ENCODE data around the gene OR5K4. TPM values are rescaled to one million over a fixed set of nuclear protein-coding genes. Genes with fewer than 3 reads are reported as not detected.
"Not testable (repeated sequence)": the region's sequence is repeated elsewhere in the genome, so short reads cannot be mapped to it uniquely, and the experiment has no call there.

The OR5K4 gene
- total and polyA plus RNA-seq, 7 experiments from 2014 or later: not detected

DNA sequence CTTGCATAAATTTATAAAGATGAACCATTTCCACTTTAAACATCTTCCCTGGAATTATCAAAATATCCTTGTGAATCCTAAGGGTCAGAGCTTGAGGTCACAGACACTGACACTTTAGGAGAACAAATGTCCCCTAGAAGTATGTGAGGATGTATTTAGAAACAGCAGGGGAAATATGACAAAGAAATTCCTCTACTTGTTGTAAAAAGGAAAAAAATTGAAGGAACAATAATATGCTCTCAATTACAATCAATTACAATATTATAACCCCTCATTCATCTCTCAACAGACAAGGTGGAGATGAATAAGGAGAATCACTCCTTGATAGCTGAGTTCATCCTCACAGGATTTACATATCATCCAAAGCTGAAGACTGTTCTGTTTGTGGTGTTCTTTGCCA, 36.7 kb downstream of the OR5K4 start, which contains the start of gene OR5K3:
Gene OR5K3 (plus strand): TSS at position 301 of the 400 bp plus-strand sequence. CDS start 0 bp downstream, at position 301.
- Mint-ChIP-seq H3K27ac (no peak within 1 kb of the TSS), H3K4me1 (peaks cover 0 to 1% (median 0%) of the 10 kb centered on the region in 7 donors), H3K27me3 (peaks cover 17 to 62% (median 26%) of the 10 kb centered on the region in 5 donors), H3K4me3 (no peak within 1 kb of the TSS), H3K36me3 (no peaks in the 10 kb centered on the region), H3K9me3 (peaks cover 0 to 5% (median 0%) of the 10 kb centered on the region in 11 donors)
- intact Hi-C loops (cut with micrococcal nuclease): no loop called here
- no peaks in the 10 kb centered on the region for H3K27me3 ChIP-seq (ENCODE audit: control insufficient read depth in 2 of 2, insufficient read depth in 2 of 2, low read length in 2 of 2)
- DNase-seq (no peak), ATAC-seq (no peak)
- H3K27ac ChIP-seq (ENCODE audit: low read depth, low read length): no peak within 1 kb of the TSS
- ChIA-PET POLR2A (no interaction called here), CTCF (no interaction called here)
- H3K9me3 ChIP-seq (ENCODE audit: control insufficient read depth in 2 of 3, low read length in 3 of 3): no peaks in the 10 kb centered on the region
- no peaks in the 10 kb centered on the region for H3K4me1 ChIP-seq (ENCODE audit: control insufficient read depth in 2 of 2, insufficient read depth in 2 of 2, low read length in 2 of 2)
- H3K4me3 ChIP-seq (ENCODE audit: low read length): no peak within 1 kb of the TSS
- H3K36me3 ChIP-seq (ENCODE audit: control insufficient read depth in 2 of 3, insufficient read depth in 3 of 3, low read length in 3 of 3): no peaks in the 10 kb centered on the region

DNA sequence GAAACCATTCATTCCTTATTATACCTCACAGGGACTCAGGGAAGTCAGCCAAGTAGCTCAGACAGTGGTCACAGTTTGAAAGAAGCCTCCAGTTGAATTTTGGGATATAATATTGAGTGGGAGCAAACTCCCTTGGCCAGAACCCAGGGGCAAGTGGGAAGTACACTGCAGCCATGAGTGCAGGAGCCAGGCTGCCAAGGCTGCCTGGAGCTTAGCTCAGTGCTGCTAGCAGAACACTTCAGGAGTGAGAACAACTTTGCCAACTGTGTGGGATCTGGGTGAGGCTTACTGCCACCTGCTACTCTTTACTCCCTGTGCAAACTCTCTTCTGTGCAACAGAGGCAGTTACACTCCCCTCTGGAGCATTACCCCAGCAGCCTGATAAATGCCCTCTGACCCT, 41.4 kb downstream of the OR5K4 start:
- ATAC-seq: no peak
- Histone ChIP-seq H3K4me3 (ENCODE audit: low read length) (no peak overlapping the region), H3K27ac (ENCODE audit: low read depth, low read length) (no peak overlapping the region), H3K4me1 (ENCODE audit: control insufficient read depth in 2 of 2, insufficient read depth in 2 of 2, low read length in 2 of 2) (no peaks in the 10 kb centered on the region), H3K36me3 (ENCODE audit: control insufficient read depth in 2 of 3, insufficient read depth in 3 of 3, low read length in 3 of 3) (no peaks in the 10 kb centered on the region), H3K9me3 (ENCODE audit: control insufficient read depth in 2 of 3, low read length in 3 of 3) (no peaks in the 10 kb centered on the region), H3K27me3 (ENCODE audit: control insufficient read depth in 2 of 2, insufficient read depth in 2 of 2, low read length in 2 of 2) (no peaks in the 10 kb centered on the region)
- no peak overlapping the region for H3K4me3 Mint-ChIP-seq
- H3K36me3 Mint-ChIP-seq: peaks cover 0 to 9% (median 0%) of the 10 kb centered on the region in 5 donors
- intact Hi-C loops (cut with micrococcal nuclease): no loop called here
- H3K27ac Mint-ChIP-seq: no peak overlapping the region
- no peak for DNase-seq
- ChIA-PET CTCF (no interaction called here), POLR2A (no interaction called here)
- H3K4me1 Mint-ChIP-seq: peaks cover 0 to 2% (median 0%) of the 10 kb centered on the region in 7 donors
- H3K27me3 Mint-ChIP-seq: peaks cover 4 to 50% (median 15%) of the 10 kb centered on the region in 5 donors
- H3K9me3 Mint-ChIP-seq: peaks cover 0 to 24% (median 11%) of the 10 kb centered on the region in 11 donors

DNA sequence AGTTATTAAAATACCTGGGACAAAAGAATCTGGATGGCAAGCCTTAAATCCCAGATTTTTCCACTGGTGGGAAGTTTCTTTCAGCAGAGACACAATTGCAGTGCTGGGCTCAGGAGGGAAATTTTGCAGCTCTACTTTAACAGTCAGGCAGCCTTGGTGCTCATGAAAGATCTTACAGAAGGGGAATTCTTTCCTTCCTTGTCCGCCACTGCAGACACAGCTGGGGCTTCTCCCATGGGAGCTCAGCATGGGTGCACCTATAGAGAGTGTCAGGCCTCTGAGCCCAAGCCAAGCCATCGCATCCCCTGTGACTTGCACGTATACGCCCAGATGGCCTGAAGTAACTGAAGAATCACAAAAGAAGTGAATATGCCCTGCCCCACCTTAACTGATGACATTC, 42.8 kb downstream of the OR5K4 start:
- H3K27ac Mint-ChIP-seq; CTCF ChIA-PET; POLR2A ChIA-PET; DNase-seq; H3K27me3 ChIP-seq (ENCODE audit: control insufficient read depth in 2 of 2, insufficient read depth in 2 of 2, low read length in 2 of 2); H3K36me3 ChIP-seq (ENCODE audit: control insufficient read depth in 2 of 3, insufficient read depth in 3 of 3, low read length in 3 of 3); ATAC-seq; H3K4me3 Mint-ChIP-seq; H3K9me3 ChIP-seq (ENCODE audit: control insufficient read depth in 2 of 3, low read length in 3 of 3); intact Hi-C loops (cut with micrococcal nuclease); H3K4me1 Mint-ChIP-seq; H3K4me3 ChIP-seq (ENCODE audit: low read length); H3K27ac ChIP-seq (ENCODE audit: low read depth, low read length); H3K4me1 ChIP-seq (ENCODE audit: control insufficient read depth in 2 of 2, insufficient read depth in 2 of 2, low read length in 2 of 2): not testable (repeated sequence)
- peaks cover 0 to 40% (median 11%) of the 10 kb centered on the region in 5 donors for H3K27me3 Mint-ChIP-seq
- peaks cover 0 to 19% (median 0%) of the 10 kb centered on the region in 5 donors for H3K36me3 Mint-ChIP-seq
- H3K9me3 Mint-ChIP-seq: peaks cover 2 to 36% (median 15%) of the 10 kb centered on the region in 11 donors

DNA sequence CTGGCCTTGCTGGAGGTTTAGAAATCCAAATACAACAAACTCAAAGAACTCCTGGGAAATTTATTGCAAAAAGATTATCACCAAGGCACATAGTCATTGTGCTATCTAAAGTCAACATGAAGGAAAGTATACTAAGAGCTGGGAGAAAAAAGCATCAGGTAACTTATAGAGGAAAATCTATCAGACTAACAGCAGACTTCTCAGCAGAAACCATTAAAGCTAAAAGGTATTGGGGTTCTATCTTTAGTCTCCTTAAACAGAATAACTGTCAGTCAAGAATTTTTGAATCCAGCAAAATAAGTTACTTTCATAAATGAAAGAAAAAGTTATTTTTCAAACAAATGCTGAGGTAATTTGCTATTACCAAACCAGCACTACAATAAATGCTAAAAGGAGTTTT, 44.9 kb downstream of the OR5K4 start:
- Histone ChIP-seq H3K4me1 (ENCODE audit: control insufficient read depth in 2 of 2, insufficient read depth in 2 of 2, low read length in 2 of 2) (no peaks in the 10 kb centered on the region), H3K4me3 (ENCODE audit: low read length) (no peak overlapping the region), H3K36me3 (ENCODE audit: control insufficient read depth in 2 of 3, insufficient read depth in 3 of 3, low read length in 3 of 3) (no peaks in the 10 kb centered on the region), H3K27ac (ENCODE audit: low read depth, low read length) (no peak overlapping the region), H3K27me3 (ENCODE audit: control insufficient read depth in 2 of 2, insufficient read depth in 2 of 2, low read length in 2 of 2) (no peaks in the 10 kb centered on the region), H3K9me3 (ENCODE audit: control insufficient read depth in 2 of 3, low read length in 3 of 3) (peaks cover 0 to 8% (median 4%) of the 10 kb centered on the region in 3 experiments)
- Mint-ChIP-seq H3K4me3 (no peak overlapping the region), H3K27ac (no peak overlapping the region), H3K4me1 (peaks cover 0 to 13% (median 0%) of the 10 kb centered on the region in 7 donors), H3K36me3 (peaks cover 0 to 21% (median 3%) of the 10 kb centered on the region in 5 donors), H3K27me3 (peaks cover 0 to 31% (median 11%) of the 10 kb centered on the region in 5 donors), H3K9me3 (peaks cover 8 to 52% (median 26%) of the 10 kb centered on the region in 11 donors)
- intact Hi-C loops (cut with micrococcal nuclease): no loop called here
- ATAC-seq (no peak), DNase-seq (no peak)
- ChIA-PET POLR2A (no interaction called here), CTCF (no interaction called here)

DNA sequence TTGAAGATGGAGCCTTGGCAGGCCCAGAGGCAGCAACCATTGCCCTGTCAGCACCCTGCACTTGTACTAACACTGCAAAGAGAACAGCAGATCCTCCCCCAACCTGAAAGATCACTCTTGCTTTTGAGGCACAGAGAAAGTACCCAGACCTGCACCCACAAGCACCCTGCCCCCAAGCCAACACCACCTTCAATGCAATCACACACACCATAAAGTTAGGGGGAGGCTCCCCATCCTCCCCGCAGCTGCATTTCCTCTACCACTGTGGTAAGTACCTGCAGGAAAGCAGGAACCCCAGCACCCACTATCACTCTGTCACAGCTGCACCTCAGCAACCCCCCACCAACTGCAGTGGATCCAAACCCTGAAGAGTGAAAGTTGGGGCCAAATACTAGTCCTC, 48.9 kb downstream of the OR5K4 start:
- POLR2A ChIA-PET: no interaction called here
- no peak for DNase-seq
- peaks cover 17 to 76% (median 50%) of the 10 kb centered on the region in 11 donors for H3K9me3 Mint-ChIP-seq
- H3K4me3 ChIP-seq (ENCODE audit: low read length): no peak overlapping the region
- peaks cover 0 to 12% (median 11%) of the 10 kb centered on the region in 3 experiments for H3K9me3 ChIP-seq (ENCODE audit: control insufficient read depth in 2 of 3, low read length in 3 of 3)
- peaks cover 0 to 13% (median 0%) of the 10 kb centered on the region in 7 donors for H3K4me1 Mint-ChIP-seq
- H3K36me3 ChIP-seq (ENCODE audit: control insufficient read depth in 2 of 3, insufficient read depth in 3 of 3, low read length in 3 of 3): no peaks in the 10 kb centered on the region
- H3K36me3 Mint-ChIP-seq: peaks cover 0 to 23% (median 13%) of the 10 kb centered on the region in 5 donors
- no peak overlapping the region for H3K4me3 Mint-ChIP-seq
- ATAC-seq: no peak
- H3K27me3 ChIP-seq (ENCODE audit: control insufficient read depth in 2 of 2, insufficient read depth in 2 of 2, low read length in 2 of 2): no peaks in the 10 kb centered on the region
- CTCF ChIA-PET: no interaction called here
- intact Hi-C loops (cut with micrococcal nuclease): no loop called here
- no peak overlapping the region for H3K27ac Mint-ChIP-seq
- H3K27me3 Mint-ChIP-seq: peaks cover 0 to 13% (median 0%) of the 10 kb centered on the region in 5 donors
- H3K27ac ChIP-seq (ENCODE audit: low read depth, low read length): no peak overlapping the region
- H3K4me1 ChIP-seq (ENCODE audit: control insufficient read depth in 2 of 2, insufficient read depth in 2 of 2, low read length in 2 of 2): no peaks in the 10 kb centered on the region

DNA sequence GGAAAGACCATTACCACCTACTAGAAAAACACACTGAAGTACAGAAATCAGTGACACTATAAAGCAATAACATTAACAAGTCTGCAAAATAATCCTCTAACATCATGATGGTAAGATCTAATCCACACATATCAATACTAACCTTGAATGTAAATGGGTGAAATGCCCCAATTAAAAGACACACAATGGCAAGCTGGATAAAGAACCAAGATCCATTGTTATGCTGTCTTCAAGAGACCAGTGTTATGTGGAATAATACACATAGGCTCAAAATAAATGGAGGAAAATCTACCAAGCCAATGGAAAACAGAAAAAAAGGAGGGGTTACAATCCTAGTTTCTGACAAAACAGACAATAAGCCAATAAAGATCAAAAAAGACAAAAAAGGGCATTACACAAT, 50.4 kb downstream of the OR5K4 start:
- POLR2A ChIA-PET: no interaction called here
- peaks cover 0 to 12% (median 11%) of the 10 kb centered on the region in 3 experiments for H3K9me3 ChIP-seq (ENCODE audit: control insufficient read depth in 2 of 3, low read length in 3 of 3)
- H3K36me3 ChIP-seq (ENCODE audit: control insufficient read depth in 2 of 3, insufficient read depth in 3 of 3, low read length in 3 of 3): no peaks in the 10 kb centered on the region
- DNase-seq (no peak), ATAC-seq (no peak)
- Mint-ChIP-seq H3K4me3 (no peak overlapping the region), H3K36me3 (peaks cover 0 to 25% (median 13%) of the 10 kb centered on the region in 5 donors), H3K4me1 (peaks cover 0 to 13% (median 0%) of the 10 kb centered on the region in 7 donors), H3K27ac (no peak overlapping the region), H3K27me3 (peaks cover 0 to 6% (median 0%) of the 10 kb centered on the region in 5 donors), H3K9me3 (peaks cover 17 to 77% (median 51%) of the 10 kb centered on the region in 11 donors)
- H3K4me1 ChIP-seq (ENCODE audit: control insufficient read depth in 2 of 2, insufficient read depth in 2 of 2, low read length in 2 of 2): no peaks in the 10 kb centered on the region
- intact Hi-C loops (cut with micrococcal nuclease): no loop called here
- no peak overlapping the region for H3K4me3 ChIP-seq (ENCODE audit: low read length)
- no peak overlapping the region for H3K27ac ChIP-seq (ENCODE audit: low read depth, low read length)
- CTCF ChIA-PET: no interaction called here
- H3K27me3 ChIP-seq (ENCODE audit: control insufficient read depth in 2 of 2, insufficient read depth in 2 of 2, low read length in 2 of 2): no peaks in the 10 kb centered on the region

Data from naive thymus-derived CD4-positive, alpha-beta T cell (primary cell).